ENCODE results near the gene RHOT1.

DNA sequence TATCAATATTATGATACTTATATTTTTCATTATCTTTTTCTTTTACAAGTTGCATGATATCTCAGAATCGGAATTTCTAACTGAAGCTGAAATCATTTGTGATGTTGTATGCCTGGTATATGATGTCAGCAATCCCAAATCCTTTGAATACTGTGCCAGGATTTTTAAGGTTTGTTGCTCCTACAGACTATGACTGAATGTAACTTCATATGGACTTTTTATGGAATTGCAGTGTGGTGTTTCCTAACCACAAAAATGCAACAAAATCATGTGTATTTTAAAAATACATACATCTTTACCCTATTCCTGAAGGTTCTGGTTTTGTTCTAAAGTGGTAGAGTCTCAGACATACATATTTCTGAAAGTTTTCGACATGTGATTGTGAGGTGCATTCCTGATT lies 64.6 kb downstream of the RHOT1 start:
- TF ChIP-seq EZH2phosphoT487 (IDR thresholded peaks at IDR 0.05) (no peak), EZH2 (IDR thresholded peaks at IDR 0.05) (no peak)
- TF ChIP-seq, protein P1, sequence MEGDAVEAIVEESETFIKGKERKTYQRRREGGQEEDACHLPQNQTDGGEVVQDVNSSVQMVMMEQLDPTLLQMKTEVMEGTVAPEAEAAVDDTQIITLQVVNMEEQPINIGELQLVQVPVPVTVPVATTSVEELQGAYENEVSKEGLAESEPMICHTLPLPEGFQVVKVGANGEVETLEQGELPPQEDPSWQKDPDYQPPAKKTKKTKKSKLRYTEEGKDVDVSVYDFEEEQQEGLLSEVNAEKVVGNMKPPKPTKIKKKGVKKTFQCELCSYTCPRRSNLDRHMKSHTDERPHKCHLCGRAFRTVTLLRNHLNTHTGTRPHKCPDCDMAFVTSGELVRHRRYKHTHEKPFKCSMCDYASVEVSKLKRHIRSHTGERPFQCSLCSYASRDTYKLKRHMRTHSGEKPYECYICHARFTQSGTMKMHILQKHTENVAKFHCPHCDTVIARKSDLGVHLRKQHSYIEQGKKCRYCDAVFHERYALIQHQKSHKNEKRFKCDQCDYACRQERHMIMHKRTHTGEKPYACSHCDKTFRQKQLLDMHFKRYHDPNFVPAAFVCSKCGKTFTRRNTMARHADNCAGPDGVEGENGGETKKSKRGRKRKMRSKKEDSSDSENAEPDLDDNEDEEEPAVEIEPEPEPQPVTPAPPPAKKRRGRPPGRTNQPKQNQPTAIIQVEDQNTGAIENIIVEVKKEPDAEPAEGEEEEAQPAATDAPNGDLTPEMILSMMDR (IDR thresholded peaks at IDR 0.05), result no peak

All from neural progenitor cell (in vitro differentiated cells).